Astrocyte (in vitro differentiated cells and primary cell): Measurements from ENCODE around the gene HIVEP2. TPM values are rescaled to one million over a fixed set of nuclear protein-coding genes. Genes with fewer than 3 reads are reported as not detected.

Experiments
- DNase-seq: peaks from one replicate; pipeline ENCODE4 v3.0.0-alpha.2; 2010; ENCODE audit warnings: low read depth
- FAIRE-seq: peaks from 2 replicates; lab custom pipeline; 2011; peaks lifted over from hg19 to GRCh38; lab: Jason Lieb, UNC
- H2AFZ ChIP-seq: 2 replicates; pipeline ENCODE4 v1.6.0; 2012; ENCODE audit warnings: low read depth, low read length, inconsistent platforms
- H3K27ac ChIP-seq: 2 replicates; pipeline ENCODE4 v1.5.1; 2011; ENCODE audit warnings: low read depth, low read length, inconsistent platforms
- H3K27me3 ChIP-seq: 2 replicates; pipeline ENCODE4 v1.6.0; 2011; ENCODE audit warnings: low read length, inconsistent platforms; ENCODE audit not compliant: insufficient read depth
- H3K36me3 ChIP-seq: 2 replicates; pipeline ENCODE4 v1.5.1; 2011; ENCODE audit warnings: low read length, inconsistent platforms; ENCODE audit not compliant: insufficient read depth
- H3K4me1 ChIP-seq: 2 replicates; pipeline ENCODE4 v1.5.1; 2011; ENCODE audit warnings: low read length, inconsistent platforms; ENCODE audit not compliant: insufficient read depth
- H3K4me2 ChIP-seq: 2 replicates; pipeline ENCODE4 v1.6.0; 2012; ENCODE audit warnings: low read length, inconsistent platforms
- H3K4me3 ChIP-seq: 2 replicates; pipeline ENCODE4 v1.5.1; 2011; ENCODE audit warnings: low read depth, mild to moderate bottlenecking, low read length, inconsistent platforms; ENCODE audit not compliant: insufficient read depth
- H3K79me2 ChIP-seq: 2 replicates; pipeline ENCODE4 v1.6.0; 2012; ENCODE audit warnings: mild to moderate bottlenecking, low read length, inconsistent platforms; ENCODE audit not compliant: insufficient read depth
- H3K9ac ChIP-seq: 2 replicates; pipeline ENCODE4 v1.6.0; 2012; ENCODE audit warnings: mild to moderate bottlenecking, low read length, inconsistent platforms
- H3K9me3 ChIP-seq: 2 replicates; pipeline ENCODE4 v1.5.1; 2012; ENCODE audit warnings: low read depth, mild to moderate bottlenecking, low read length, inconsistent platforms; ENCODE audit not compliant: insufficient read depth
- H4K20me1 ChIP-seq: 2 replicates; pipeline ENCODE4 v1.6.0; 2012; ENCODE audit warnings: low read length, inconsistent platforms; ENCODE audit not compliant: insufficient read depth
- H3K27ac Mint-ChIP-seq: one replicate; pipeline ENCODE4 v1.8.0; 2021; ENCODE audit warnings: mild to moderate bottlenecking, mixed read lengths; ENCODE audit not compliant: unreplicated experiment
- H3K27me3 Mint-ChIP-seq: one replicate; pipeline ENCODE4 v1.8.0; 2021; ENCODE audit warnings: low read depth, mixed read lengths; ENCODE audit not compliant: unreplicated experiment
- H3K36me3 Mint-ChIP-seq: one replicate; pipeline ENCODE4 v1.8.0; 2021; ENCODE audit warnings: low read depth, mixed read lengths; ENCODE audit not compliant: unreplicated experiment
- H3K4me1 Mint-ChIP-seq: one replicate; pipeline ENCODE4 v1.8.0; 2021; ENCODE audit warnings: low read depth, mixed read lengths; ENCODE audit not compliant: unreplicated experiment
- H3K4me3 Mint-ChIP-seq: one replicate; pipeline ENCODE4 v1.8.0; 2021; ENCODE audit warnings: mild to moderate bottlenecking, moderate library complexity, mixed read lengths; ENCODE audit not compliant: unreplicated experiment
- H3K9me3 Mint-ChIP-seq: one replicate; pipeline ENCODE4 v1.8.0; 2021; ENCODE audit warnings: mild to moderate bottlenecking, mixed read lengths; ENCODE audit not compliant: unreplicated experiment
- CTCF ChIP-seq: IDR thresholded peaks from 2 replicates; pipeline ENCODE4 v1.5.1; 2011; ENCODE audit warnings: low read depth, mild to moderate bottlenecking, inconsistent platforms, low read length, moderate library complexity; ENCODE audit not compliant: insufficient read depth
- EZH2 ChIP-seq: IDR thresholded peaks from 2 replicates; pipeline ENCODE4 v1.6.1; 2012; ENCODE audit warnings: mild to moderate bottlenecking, low read length, inconsistent platforms; ENCODE audit not compliant: insufficient read depth
- total RNA-seq: library from RNA; stranded (reverse); gene quantifications from 2 replicates; pipeline ENCODE4 v1.2.1, GENCODE V29; 2021

Gene HIVEP2
- total RNA-seq, 1 donor from 2014 or later: 21.2 TPM

GRCh38 chr6:142761756-142762155, 183.2 kb downstream of the HIVEP2 start:
- Histone ChIP-seq H3K4me1 (peaks cover 24% of the 10 kb centered on the region), H3K9ac (no peak overlapping the region), H3K4me3 (no peak overlapping the region), H3K36me3 (peaks cover 25% of the 10 kb centered on the region), H3K4me2 (no peak overlapping the region), H3K79me2 (no peaks in the 10 kb centered on the region), H4K20me1 (no peaks in the 10 kb centered on the region), H2AFZ (no peak overlapping the region), H3K27ac (no peak overlapping the region), H3K9me3 (no peaks in the 10 kb centered on the region), H3K27me3 (no peaks in the 10 kb centered on the region)
- Mint-ChIP-seq H3K27ac (peak overlapping the region; percentile 70), H3K9me3 (no peaks in the 10 kb centered on the region), H3K27me3 (no peaks in the 10 kb centered on the region), H3K36me3 (peaks cover 26% of the 10 kb centered on the region), H3K4me1 (peaks cover 30% of the 10 kb centered on the region), H3K4me3 (no peak overlapping the region)
- TF ChIP-seq CTCF (no peak), EZH2 (no peak)
- FAIRE-seq (no peak), DNase-seq (no peak)

GRCh38 chr6:142760152-142760551, 184.8 kb downstream of the HIVEP2 start:
- Histone ChIP-seq H3K36me3 (peaks cover 25% of the 10 kb centered on the region), H3K27ac (peak overlapping the region; percentile 49), H4K20me1 (no peaks in the 10 kb centered on the region), H3K4me1 (peaks cover 24% of the 10 kb centered on the region), H3K4me2 (peak overlapping the region; percentile 32), H3K9me3 (no peaks in the 10 kb centered on the region), H2AFZ (no peak overlapping the region), H3K79me2 (no peaks in the 10 kb centered on the region), H3K4me3 (no peak overlapping the region), H3K9ac (peak overlapping the region; percentile 14), H3K27me3 (no peaks in the 10 kb centered on the region)
- DNase-seq (peak; percentile 71), FAIRE-seq (peak; percentile 85)
- H3K4me3 Mint-ChIP-seq: no peak overlapping the region
- H3K4me1 Mint-ChIP-seq: peaks cover 41% of the 10 kb centered on the region
- no peaks in the 10 kb centered on the region for H3K9me3 Mint-ChIP-seq
- no peak overlapping the region for H3K27ac Mint-ChIP-seq
- peaks cover 23% of the 10 kb centered on the region for H3K36me3 Mint-ChIP-seq
- H3K27me3 Mint-ChIP-seq: no peaks in the 10 kb centered on the region
- TF ChIP-seq CTCF (no peak), EZH2 (no peak)

GRCh38 chr6:142758629-142759025, 186.3 kb downstream of the HIVEP2 start:
- Mint-ChIP-seq H3K27ac (no peak overlapping the region), H3K4me3 (no peak overlapping the region), H3K27me3 (no peaks in the 10 kb centered on the region), H3K9me3 (no peaks in the 10 kb centered on the region), H3K36me3 (peaks cover 25% of the 10 kb centered on the region), H3K4me1 (peaks cover 33% of the 10 kb centered on the region)
- no peak overlapping the region for H3K27ac ChIP-seq
- H3K36me3 ChIP-seq: peaks cover 21% of the 10 kb centered on the region
- no peak overlapping the region for H3K4me2 ChIP-seq
- H3K4me3 ChIP-seq: no peak overlapping the region
- no peaks in the 10 kb centered on the region for H3K9me3 ChIP-seq
- H3K27me3 ChIP-seq: no peaks in the 10 kb centered on the region
- H2AFZ ChIP-seq: no peak overlapping the region
- DNase-seq (no peak), FAIRE-seq (no peak)
- H4K20me1 ChIP-seq: no peaks in the 10 kb centered on the region
- no peak overlapping the region for H3K9ac ChIP-seq
- H3K4me1 ChIP-seq: peaks cover 23% of the 10 kb centered on the region
- TF ChIP-seq CTCF: no peak
- no peak for TF ChIP-seq EZH2
- H3K79me2 ChIP-seq: no peaks in the 10 kb centered on the region
